Smooth muscle cell (in vitro differentiated cells): ENCODE measurements around the gene RRAGC. TPM values are rescaled to one million over a fixed set of nuclear protein-coding genes. Genes with fewer than 3 reads are reported as not detected.
"Not testable (repeated sequence)": the region's sequence is repeated elsewhere in the genome, so short reads cannot be mapped to it uniquely, and the experiment has no call there.

Experiments used
- DNase-seq: peaks from one replicate; lab custom pipeline; 2025; ENCODE audit not compliant: unreplicated experiment; lab: John Stamatoyannopoulos, UW
- H2AFZ ChIP-seq: fragments of 200-600 bp; sonication (generic); 2 replicates; pipeline ENCODE4 v1.6.0; 2016; ENCODE audit warnings: antibody characterized with exemption, low read depth, mild to moderate bottlenecking
- H3F3A ChIP-seq: fragments of 200-600 bp; sonication (generic); 2 replicates; pipeline ENCODE4 v1.6.0; 2017; ENCODE audit warnings: antibody characterized with exemption, low read depth
- H3K27ac ChIP-seq: fragments of 200-600 bp; sonication (generic); 2 replicates; pipeline ENCODE4 v1.5.1; 2016; ENCODE audit warnings: low read depth, mild to moderate bottlenecking
- H3K27me3 ChIP-seq: fragments of 200-600 bp; sonication (generic); 2 replicates; pipeline ENCODE4 v1.6.1; 2016; ENCODE audit warnings: low read depth, mild to moderate bottlenecking
- H3K36me3 ChIP-seq: fragments of 200-600 bp; sonication (generic); 2 replicates; pipeline ENCODE4 v1.5.1; 2016; ENCODE audit warnings: low read depth
- H3K4me1 ChIP-seq: fragments of 200-600 bp; sonication (generic); 2 replicates; pipeline ENCODE4 v1.5.1; 2016; ENCODE audit warnings: low read depth
- H3K4me2 ChIP-seq: fragments of 200-600 bp; sonication (generic); 2 replicates; pipeline ENCODE4 v1.6.0; 2016; ENCODE audit warnings: mild to moderate bottlenecking
- H3K4me3 ChIP-seq: fragments of 200-600 bp; sonication (generic); 2 replicates; pipeline ENCODE4 v1.5.1; 2016; ENCODE audit warnings: mild to moderate bottlenecking
- H3K79me2 ChIP-seq: fragments of 200-600 bp; sonication (generic); 2 replicates; pipeline ENCODE4 v1.6.0; 2016; ENCODE audit warnings: low read depth, mild to moderate bottlenecking
- H3K9ac ChIP-seq: fragments of 200-600 bp; sonication (generic); 2 replicates; pipeline ENCODE4 v1.6.0; 2016; ENCODE audit warnings: low read depth
- H3K9me3 ChIP-seq: fragments of 200-600 bp; sonication (generic); replicated peaks from 2 replicates; pipeline ENCODE4 v1.5.1; 2016; ENCODE audit warnings: low read depth
- H4K20me1 ChIP-seq: fragments of 200-600 bp; sonication (generic); 2 replicates; pipeline ENCODE4 v1.6.0; 2016; ENCODE audit warnings: low read depth
- CTCF ChIP-seq: fragments of 200-600 bp; sonication (generic); IDR thresholded peaks from 2 replicates; pipeline ENCODE4 v1.5.1; 2017; ENCODE audit warnings: borderline replicate concordance, mild to moderate bottlenecking, antibody characterized with exemption; ENCODE audit not compliant: insufficient read depth, poor library complexity, severe bottlenecking
- WGBS: methylation state at CpG from one replicate; pipeline ENCODE4 v1.1.7; 2016; ENCODE audit warnings: low lambda C conversion rate; 5-methylcytosine and 5-hydroxymethylcytosine counted together
- polyA plus RNA-seq: library from polyadenylated mRNA; unstranded; fragments of >200 nt; fragmentation: Nextera tagmentation; extraction: Ambion mirVana; gene quantifications from 2 replicates; pipeline ENCODE4 v1.2.1, GENCODE V29; 2016
- total RNA-seq: library from RNA; depleted of rRNA; stranded (reverse); fragments of >200 nt; gene quantifications from 2 replicates; pipeline ENCODE4 v1.2.3, GENCODE V29; 2014

RRAGC gene
- total and polyA plus RNA-seq, 2 experiments from 2014 or later: 13.2 to 13.3 TPM

- Histone ChIP-seq H3K9ac (no peak overlapping the region), H3K9me3 (no peaks in the 10 kb centered on the region), H3K4me2 (no peak overlapping the region), H3F3A (no peaks in the 10 kb centered on the region), H3K27ac (no peak overlapping the region), H4K20me1 (peaks cover 29% of the 10 kb centered on the region), H2AFZ (no peak overlapping the region), H3K79me2 (peaks cover 26% of the 10 kb centered on the region), H3K27me3 (no peaks in the 10 kb centered on the region), H3K36me3 (peaks cover 29% of the 10 kb centered on the region), H3K4me3 (no peak overlapping the region), H3K4me1 (no peaks in the 10 kb centered on the region)
- 95% methylated on average over 4 of the region's 4 CpGs for whole genome bisulfite sequencing
- no peak for DNase-seq
- no peak for TF ChIP-seq CTCF
Observed at GRCh38 chr1:38852780-38853179, 6.8 kb downstream of the RRAGC start.

GRCh38 chr1:38848071-38848470, 11.5 kb downstream of the RRAGC start:
- Histone ChIP-seq H3K9ac (no peak overlapping the region), H3K9me3 (no peaks in the 10 kb centered on the region), H3K36me3 (peaks cover 30% of the 10 kb centered on the region), H3K4me3 (no peak overlapping the region), H3F3A (no peaks in the 10 kb centered on the region), H3K4me1 (no peaks in the 10 kb centered on the region), H2AFZ (no peak overlapping the region), H3K79me2 (no peaks in the 10 kb centered on the region), H3K27me3 (no peaks in the 10 kb centered on the region), H3K27ac (no peak overlapping the region), H3K4me2 (no peak overlapping the region), H4K20me1 (peaks cover 17% of the 10 kb centered on the region)
- TF ChIP-seq CTCF: no peak
- 98% methylated on average over 1 of the region's 1 CpG for WGBS
- DNase-seq: no peak

GRCh38 chr1:38846210-38846609, 13.4 kb downstream of the RRAGC start:
- whole genome bisulfite sequencing: 80% methylated on average over 3 of the region's 3 CpGs

GRCh38 chr1:38845088-38845487, 14.5 kb downstream of the RRAGC start:
- not testable (repeated sequence) for H3K79me2 ChIP-seq, H3K27me3 ChIP-seq, H3F3A ChIP-seq, H3K4me1 ChIP-seq, H3K4me3 ChIP-seq, H2AFZ ChIP-seq, DNase-seq, H3K9me3 ChIP-seq, H3K9ac ChIP-seq, H3K4me2 ChIP-seq, H3K27ac ChIP-seq
- Histone ChIP-seq H3K36me3 (peaks cover 20% of the 10 kb centered on the region), H4K20me1 (peaks cover 24% of the 10 kb centered on the region)
- 95% methylated on average over 3 of the region's 3 CpGs for WGBS

More at GRCh38 chr1:38846210-38846609, 13.4 kb downstream of the RRAGC start:
- Histone ChIP-seq H3F3A (no peaks in the 10 kb centered on the region), H2AFZ (no peak overlapping the region), H3K4me1 (no peaks in the 10 kb centered on the region), H4K20me1 (peaks cover 22% of the 10 kb centered on the region), H3K27me3 (no peaks in the 10 kb centered on the region), H3K4me2 (no peak overlapping the region), H3K79me2 (no peaks in the 10 kb centered on the region), H3K9me3 (no peaks in the 10 kb centered on the region), H3K27ac (no peak overlapping the region), H3K4me3 (no peak overlapping the region), H3K36me3 (peaks cover 20% of the 10 kb centered on the region), H3K9ac (no peak overlapping the region)
- DNase-seq: no peak
- TF ChIP-seq CTCF: no peak
